Lower leg skin (tissue), 3 donors: ENCODE results near the gene HS3ST4.

ENCODE experiments used
- CTCF ChIP-seq, 3 donors: fragments of 450-650 bp; IDR thresholded peaks; one replicate each; pipeline ENCODE4 v1.5.1; 2016; ENCODE audit warnings: antibody characterized with exemption in 3 of 3, mild to moderate bottlenecking in 3 of 3, moderate library complexity in 2 of 3
- POLR2A ChIP-seq, 2 donors: fragments of 450-650 bp; IDR thresholded peaks; one replicate each; pipeline ENCODE4 v1.6.1; 2016 to 2017; ENCODE audit warnings: antibody characterized with exemption in 2 of 2, mild to moderate bottlenecking in 1 of 2, moderate library complexity in 1 of 2

- TF ChIP-seq CTCF (IDR thresholded peaks at IDR 0.05) (no peak), POLR2A (IDR thresholded peaks at IDR 0.05) (no peak)
These were observed 204.7 kb downstream of the HS3ST4 start for GRCh38 chr16:25896411-25896810.
